Neural cell (in vitro differentiated cells): Measurements from ENCODE around the gene IGSF21.

Experiments
- CTCF ChIP-seq: fragments of 450-650 bp; IDR thresholded peaks from 2 replicates; pipeline ENCODE4 v1.5.1; 2014; ENCODE audit warnings: antibody characterized with exemption, mild to moderate bottlenecking, moderate library complexity; ENCODE audit not compliant: poor library complexity, severe bottlenecking
- EP300 ChIP-seq: fragments of 450-650 bp; conservative IDR thresholded peaks from 2 replicates; pipeline ENCODE4 v1.6.1; 2014; ENCODE audit warnings: antibody characterized with exemption, mild to moderate bottlenecking, moderate library complexity; ENCODE audit not compliant: poor library complexity, severe bottlenecking
- EZH2 ChIP-seq: fragments of 200-600, 300-800 bp; shearing (Covaris generic), sonication (generic); IDR thresholded peaks from 2 replicates; pipeline ENCODE4 v1.6.1; 2014; ENCODE audit warnings: antibody characterized with exemption, low read length, borderline replicate concordance, mild to moderate bottlenecking; ENCODE audit not compliant: insufficient read depth, poor library complexity, severe bottlenecking
- MXI1 ChIP-seq: fragments of 450-650 bp; conservative IDR thresholded peaks from 2 replicates; pipeline ENCODE4 v1.6.1; 2014; ENCODE audit warnings: antibody characterized with exemption, mild to moderate bottlenecking; ENCODE audit not compliant: poor library complexity, severe bottlenecking
- POLR2AphosphoS5 ChIP-seq: IDR thresholded peaks from 2 replicates; pipeline ENCODE4 v1.6.1; 2012
- RAD21 ChIP-seq: fragments of 450-650 bp; conservative IDR thresholded peaks from 2 replicates; pipeline ENCODE4 v1.6.1; 2014; ENCODE audit warnings: antibody characterized with exemption, mild to moderate bottlenecking, moderate library complexity
- REST ChIP-seq: IDR thresholded peaks from 2 replicates; pipeline ENCODE4 v1.6.1; 2012; ENCODE audit warnings: borderline replicate concordance
- SMC3 ChIP-seq: fragments of 450-650 bp; conservative IDR thresholded peaks from 2 replicates; pipeline ENCODE4 v1.6.1; 2014; ENCODE audit warnings: antibody characterized with exemption, mild to moderate bottlenecking, moderate library complexity; ENCODE audit not compliant: poor library complexity
- TAF1 ChIP-seq: IDR thresholded peaks from 2 replicates; pipeline ENCODE4 v1.6.1; 2012; ENCODE audit warnings: low read depth

- TF ChIP-seq RAD21: no peak
- TF ChIP-seq CTCF: no peak
- no peak for TF ChIP-seq EP300
- TF ChIP-seq EZH2: no peak
- no peak for TF ChIP-seq TAF1
- TF ChIP-seq SMC3: no peak
- no peak for TF ChIP-seq POLR2AphosphoS5
- no peak for TF ChIP-seq REST
- TF ChIP-seq MXI1: no peak
Observed at GRCh38 chr1:18422076-18422777, 314.6 kb downstream of the IGSF21 start.
